Measurements from ENCODE around the gene ARHGAP26.
"Not testable (repeated sequence)": the region's sequence is repeated elsewhere in the genome, so short reads cannot be mapped to it uniquely, and the experiment has no call there.

DNA sequence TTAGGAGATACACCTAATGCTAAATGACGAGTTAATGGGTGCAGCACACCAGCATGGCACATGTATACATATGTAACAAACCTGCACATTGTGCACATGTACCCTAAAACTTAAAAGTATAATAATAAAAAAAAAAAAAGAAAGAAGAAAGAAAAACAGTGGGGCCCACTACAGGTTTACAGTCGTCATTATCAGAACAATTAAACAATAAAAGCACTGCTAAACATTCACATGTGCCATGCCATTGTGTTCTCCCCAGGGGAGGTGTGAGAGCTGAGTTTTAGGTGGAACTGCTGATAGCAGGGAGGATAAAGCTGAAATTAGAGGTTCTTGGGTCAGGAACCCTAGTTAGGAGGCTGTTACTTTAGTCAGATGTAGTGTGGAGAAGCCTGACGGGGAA, 348.6 kb downstream of the ARHGAP26 start:
- TF ChIP-seq, protein P1, sequence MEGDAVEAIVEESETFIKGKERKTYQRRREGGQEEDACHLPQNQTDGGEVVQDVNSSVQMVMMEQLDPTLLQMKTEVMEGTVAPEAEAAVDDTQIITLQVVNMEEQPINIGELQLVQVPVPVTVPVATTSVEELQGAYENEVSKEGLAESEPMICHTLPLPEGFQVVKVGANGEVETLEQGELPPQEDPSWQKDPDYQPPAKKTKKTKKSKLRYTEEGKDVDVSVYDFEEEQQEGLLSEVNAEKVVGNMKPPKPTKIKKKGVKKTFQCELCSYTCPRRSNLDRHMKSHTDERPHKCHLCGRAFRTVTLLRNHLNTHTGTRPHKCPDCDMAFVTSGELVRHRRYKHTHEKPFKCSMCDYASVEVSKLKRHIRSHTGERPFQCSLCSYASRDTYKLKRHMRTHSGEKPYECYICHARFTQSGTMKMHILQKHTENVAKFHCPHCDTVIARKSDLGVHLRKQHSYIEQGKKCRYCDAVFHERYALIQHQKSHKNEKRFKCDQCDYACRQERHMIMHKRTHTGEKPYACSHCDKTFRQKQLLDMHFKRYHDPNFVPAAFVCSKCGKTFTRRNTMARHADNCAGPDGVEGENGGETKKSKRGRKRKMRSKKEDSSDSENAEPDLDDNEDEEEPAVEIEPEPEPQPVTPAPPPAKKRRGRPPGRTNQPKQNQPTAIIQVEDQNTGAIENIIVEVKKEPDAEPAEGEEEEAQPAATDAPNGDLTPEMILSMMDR (IDR thresholded peaks at IDR 0.05) = not testable (repeated sequence)
- TF ChIP-seq POLR2A (IDR thresholded peaks at IDR 0.05; ENCODE audit: low read depth) = not testable (repeated sequence)
